OCI-M1 (cell line): Measurements from ENCODE around the gene ENTPD8.

ENCODE experiments used
- DNase-seq: peaks from one replicate; lab custom pipeline; 2025; lab: John Stamatoyannopoulos, UW

Gene ENTPD8

GRCh38 chr9:137431416-137431931 lies 9.7 kb downstream of the ENTPD8 start:
- DNase-seq: no peak

GRCh38 chr9:137430723-137431415 lies 10.3 kb downstream of the ENTPD8 start:
- no peak for DNase-seq

GRCh38 chr9:137429974-137430722 lies 11.0 kb downstream of the ENTPD8 start:
- peak; percentile 35 for DNase-seq

GRCh38 chr9:137429546-137429890 lies 11.6 kb downstream of the ENTPD8 start:
- no peak for DNase-seq

- no peak for DNase-seq
Measured at GRCh38 chr9:137428841-137429545, 12.2 kb downstream of the ENTPD8 start.

GRCh38 chr9:137428311-137428630 lies 12.9 kb downstream of the ENTPD8 start:
- DNase-seq: no peak

- DNase-seq: no peak
Measured at GRCh38 chr9:137427454-137428310, 13.5 kb downstream of the ENTPD8 start.

- DNase-seq: no peak
Measured at GRCh38 chr9:137426018-137426681, 15.0 kb downstream of the ENTPD8 start.

GRCh38 chr9:137423514-137424291 lies 17.5 kb downstream of the ENTPD8 start:
- peak; percentile 24 for DNase-seq

GRCh38 chr9:137422604-137423513 lies 18.3 kb downstream of the ENTPD8 start, which contains the start of the genes EXD3 and NOXA1:
EXD3 (minus strand) TSS chr9:137423162; CDS start chr9:137395357, 27,805 bp downstream.
NOXA1 (plus strand) TSS chr9:137423393; CDS start chr9:137423530, 137 bp downstream.
- peak; percentile 95 for DNase-seq

GRCh38 chr9:137421838-137422603 lies 19.1 kb downstream of the ENTPD8 start:
- DNase-seq: peak; percentile 43

- DNase-seq: no peak
Measured at GRCh38 chr9:137417161-137418021, 23.8 kb downstream of the ENTPD8 start.

- no peak for DNase-seq
Measured at GRCh38 chr9:137416563-137417151, 24.5 kb downstream of the ENTPD8 start.

- no peak for DNase-seq
Measured at GRCh38 chr9:137416006-137416562, 25.1 kb downstream of the ENTPD8 start.

- DNase-seq: no peak
Measured at GRCh38 chr9:137415451-137415850, 25.7 kb downstream of the ENTPD8 start.

GRCh38 chr9:137412431-137412830 lies 28.7 kb downstream of the ENTPD8 start:
- no peak for DNase-seq
